Hippocampal formation (tissue), 2 donors: ENCODE data around the gene CHD9NB.
"Not testable (repeated sequence)": the region's sequence is repeated elsewhere in the genome, so short reads cannot be mapped to it uniquely, and the experiment has no call there.

Source experiments
- DNase-seq, 2 donors: peaks; one replicate each; lab custom pipeline; 2025; lab: John Stamatoyannopoulos, UW

Gene CHD9NB

DNA sequence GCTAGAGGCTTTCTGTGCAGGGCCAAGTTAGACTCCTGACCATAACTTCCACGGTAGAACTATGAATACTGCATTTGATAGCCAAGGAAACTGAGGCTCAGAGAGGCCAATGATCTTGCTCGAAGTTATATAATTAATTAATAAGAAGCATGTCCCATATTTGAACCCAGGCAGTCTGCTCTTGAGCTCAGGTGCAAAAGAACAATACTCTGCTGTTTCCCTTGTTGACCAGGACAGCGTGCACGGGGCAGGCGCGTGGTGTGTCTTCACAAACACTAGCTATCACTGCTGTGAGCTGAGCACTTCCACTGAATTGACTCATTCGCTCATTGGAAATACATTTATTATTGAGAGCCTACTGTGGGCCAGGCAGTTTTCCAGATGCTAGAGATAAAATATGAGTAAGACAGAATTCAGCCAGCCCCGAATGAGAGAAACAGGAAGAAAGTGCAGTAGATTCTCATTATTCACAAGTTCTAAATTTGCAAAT, 3.7 kb upstream of the CHD9NB start:
- DNase-seq, result no peak

DNA sequence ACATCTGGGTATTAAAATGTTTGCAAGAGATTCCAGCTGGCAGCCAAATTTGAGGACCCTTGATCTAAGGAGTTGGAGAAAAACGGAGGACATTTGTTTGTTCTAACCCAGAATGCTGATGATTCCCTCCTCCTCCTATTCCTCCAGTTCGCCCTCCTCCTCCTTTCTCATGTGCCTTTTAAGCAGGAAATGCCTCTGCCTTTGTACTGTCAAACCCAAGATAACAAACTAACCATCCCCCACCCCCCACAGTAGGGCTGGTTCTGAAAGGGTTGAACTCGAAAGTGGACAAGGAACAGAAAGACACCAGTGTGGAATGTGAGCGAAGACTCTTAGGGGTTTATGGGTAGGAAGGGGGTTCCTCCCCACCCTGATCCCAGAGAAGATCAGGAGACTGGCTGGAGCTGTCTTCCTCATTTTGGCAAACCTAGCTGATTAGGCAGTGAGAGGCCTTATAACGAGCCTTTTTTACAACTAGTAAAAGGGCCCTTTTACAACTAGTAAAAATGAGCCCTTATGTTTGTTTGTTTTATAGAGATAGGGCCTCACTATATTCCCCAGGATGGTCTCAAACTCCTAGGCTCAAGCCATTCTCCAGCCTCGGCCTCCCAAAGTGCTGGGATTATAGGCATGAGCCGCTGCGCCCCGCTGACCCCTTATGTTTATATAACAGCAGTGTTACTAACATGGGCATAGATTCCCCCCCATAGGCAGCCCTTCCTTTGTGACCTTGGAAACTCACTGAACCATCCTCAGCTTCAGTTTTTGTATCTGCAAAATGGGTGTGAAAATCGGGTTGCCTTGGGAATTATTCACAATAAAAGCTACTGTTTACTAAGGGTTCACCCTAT, 3.1 kb upstream of the CHD9NB start:
- peak in 1 of 2 donors; percentile 47 for DNase-seq

DNA sequence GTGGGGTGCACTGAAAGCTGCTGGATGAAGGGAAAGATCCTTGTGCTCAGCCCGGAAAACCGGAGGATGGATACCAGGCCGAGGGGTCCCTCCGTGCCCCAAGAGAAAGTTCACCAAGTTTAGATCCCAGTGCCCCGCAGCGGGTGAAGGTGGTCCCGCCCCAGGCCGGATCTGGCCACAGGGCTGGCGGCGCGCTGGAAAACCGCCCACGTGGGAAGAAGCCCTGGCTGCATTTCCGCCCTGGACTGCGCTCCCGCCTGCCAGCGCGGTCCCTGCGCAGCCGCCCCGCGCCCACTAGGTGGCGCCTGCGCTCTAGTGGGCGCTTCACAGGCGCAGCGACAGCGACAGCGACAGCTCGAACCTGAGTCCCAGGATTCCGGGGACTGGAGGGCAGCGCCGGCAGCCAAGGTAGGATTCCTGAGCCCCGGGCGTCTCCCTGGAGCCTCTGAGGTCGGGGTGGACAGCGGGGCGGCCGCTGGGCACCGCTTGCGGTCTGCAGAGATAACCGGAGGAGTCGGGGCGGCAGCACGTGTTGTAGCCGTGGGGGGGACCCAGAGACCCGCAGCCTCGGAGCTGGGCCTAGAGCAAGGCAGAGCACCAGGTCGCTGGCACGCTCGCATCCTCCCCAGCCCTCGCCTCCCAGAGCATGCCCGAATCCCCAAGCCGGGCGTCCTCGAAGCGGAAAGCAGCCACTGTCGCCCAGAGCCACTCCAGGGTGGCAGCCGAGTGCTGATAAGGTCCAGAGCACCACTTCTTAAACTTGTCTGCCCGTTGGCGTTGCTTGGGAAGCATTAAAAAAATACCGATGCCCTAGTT, 2.2 kb upstream of the CHD9NB start, which contains the start of gene CHD9:
TSS of gene CHD9 (plus strand) at position 322 of the 816 bp plus-strand sequence. CDS start 101,099 bp downstream, outside the sequence.
- peak; percentile 73 to 82 for DNase-seq

DNA sequence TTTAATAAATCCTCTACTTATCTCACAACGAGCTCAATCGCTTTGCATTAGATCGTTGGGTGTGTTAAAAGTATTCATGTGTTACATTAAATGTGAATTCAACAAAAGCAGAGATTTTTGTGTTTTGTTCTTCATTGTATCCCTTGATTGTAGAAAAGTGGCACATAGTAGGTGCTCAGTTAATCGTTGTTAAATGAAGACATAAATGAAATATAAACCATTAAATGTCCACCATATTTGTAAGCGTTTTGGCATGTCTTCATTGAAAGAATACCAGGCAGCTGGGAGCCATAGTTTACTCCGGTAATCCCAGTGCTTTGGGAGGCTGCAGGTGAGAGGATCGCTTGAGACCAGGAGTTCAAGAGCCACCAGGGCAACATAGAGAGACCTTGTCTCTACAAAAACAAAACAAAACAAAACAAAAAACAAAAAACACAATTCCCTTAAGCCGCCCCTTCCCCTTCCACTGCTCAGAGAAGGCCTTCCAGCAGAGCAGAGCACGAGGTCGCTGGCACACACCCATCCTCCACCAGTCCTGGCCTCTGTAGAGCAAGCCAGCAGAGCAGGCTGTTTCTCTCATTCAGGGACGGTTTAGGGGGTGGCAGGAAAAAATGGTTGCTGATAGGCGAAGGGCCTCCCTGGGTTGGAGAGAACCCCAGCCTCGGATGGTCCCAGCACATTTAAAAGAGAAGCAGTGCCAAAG, 1.4 kb upstream of the CHD9NB start:
- DNase-seq, result peak in 1 of 2 donors; percentile 37

DNA sequence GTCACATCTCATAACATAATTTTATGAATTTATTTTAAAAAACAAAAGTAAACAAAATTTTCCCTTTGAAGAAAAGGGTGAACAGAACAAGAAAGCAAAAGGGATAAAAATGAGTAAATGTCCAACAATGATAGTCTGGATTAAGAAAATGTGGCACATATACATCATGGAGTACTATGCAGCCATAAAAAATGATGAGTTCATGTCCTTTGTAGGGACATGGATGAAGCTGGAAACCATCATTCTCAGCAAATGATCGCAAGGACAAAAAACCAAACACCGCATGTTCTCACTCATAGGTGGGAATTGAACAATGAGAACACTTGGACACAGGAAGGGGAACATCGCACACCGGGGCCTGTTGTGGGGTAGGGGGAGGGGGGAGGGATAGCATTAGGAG, 1.4 kb downstream of the CHD9NB start:
- not testable (repeated sequence) for DNase-seq

DNA sequence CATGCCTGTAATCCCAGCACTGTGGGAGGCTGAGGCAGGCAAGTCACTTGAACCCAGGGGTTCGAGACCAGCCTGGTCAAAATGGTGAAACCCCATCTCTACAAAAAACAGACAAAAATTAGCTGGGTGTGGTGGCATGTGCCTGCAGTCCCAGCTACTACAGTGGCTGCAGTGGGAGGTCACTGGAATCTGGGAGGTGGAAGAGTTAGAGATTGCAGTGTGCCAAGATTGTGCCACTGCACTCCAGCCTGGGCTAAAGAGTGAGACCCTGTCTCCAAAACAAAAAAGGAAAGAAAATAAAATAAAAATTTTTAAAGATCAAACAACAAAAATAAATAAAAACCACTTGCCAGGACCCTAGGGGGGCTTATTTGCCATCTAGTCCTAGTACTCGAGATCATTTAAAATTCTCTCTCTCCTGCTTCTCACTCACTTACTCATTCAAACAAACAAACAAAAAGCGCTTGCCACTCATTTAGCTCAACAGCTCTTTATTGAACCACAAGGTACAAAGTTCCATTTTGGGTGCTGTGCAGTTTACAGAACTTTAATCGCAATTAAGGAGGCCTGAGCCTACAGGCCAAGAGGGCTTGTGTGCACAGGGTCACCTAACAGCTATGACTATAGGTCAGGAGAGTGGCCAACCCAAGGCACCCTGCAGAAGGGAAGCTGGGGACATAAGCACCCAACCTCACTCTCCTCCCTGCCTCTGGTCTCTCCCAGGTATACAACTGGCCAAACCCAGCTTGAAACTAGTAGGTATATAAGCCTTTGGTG, 4.4 kb downstream of the CHD9NB start:
- no peak for DNase-seq

DNA sequence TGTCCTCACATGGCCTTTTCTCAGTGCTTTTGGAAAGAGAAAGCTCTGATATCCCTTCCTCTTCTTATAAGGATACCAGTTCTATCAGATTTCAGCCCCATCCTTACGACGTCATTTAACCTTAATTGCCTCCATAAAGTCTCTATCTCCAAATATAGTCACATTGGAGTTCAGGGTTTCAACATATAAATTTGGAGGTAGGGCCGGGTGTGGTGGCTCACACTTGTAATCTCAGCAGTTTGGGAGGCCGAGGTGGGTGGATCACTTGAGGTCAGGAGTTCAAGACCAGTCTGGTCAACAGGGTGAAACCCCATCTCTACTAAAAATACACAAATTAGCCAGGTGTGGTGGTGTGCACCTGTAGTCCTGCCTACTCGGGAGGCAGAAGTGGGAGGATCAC, 5.2 kb downstream of the CHD9NB start:
- DNase-seq, result not testable (repeated sequence)

DNA sequence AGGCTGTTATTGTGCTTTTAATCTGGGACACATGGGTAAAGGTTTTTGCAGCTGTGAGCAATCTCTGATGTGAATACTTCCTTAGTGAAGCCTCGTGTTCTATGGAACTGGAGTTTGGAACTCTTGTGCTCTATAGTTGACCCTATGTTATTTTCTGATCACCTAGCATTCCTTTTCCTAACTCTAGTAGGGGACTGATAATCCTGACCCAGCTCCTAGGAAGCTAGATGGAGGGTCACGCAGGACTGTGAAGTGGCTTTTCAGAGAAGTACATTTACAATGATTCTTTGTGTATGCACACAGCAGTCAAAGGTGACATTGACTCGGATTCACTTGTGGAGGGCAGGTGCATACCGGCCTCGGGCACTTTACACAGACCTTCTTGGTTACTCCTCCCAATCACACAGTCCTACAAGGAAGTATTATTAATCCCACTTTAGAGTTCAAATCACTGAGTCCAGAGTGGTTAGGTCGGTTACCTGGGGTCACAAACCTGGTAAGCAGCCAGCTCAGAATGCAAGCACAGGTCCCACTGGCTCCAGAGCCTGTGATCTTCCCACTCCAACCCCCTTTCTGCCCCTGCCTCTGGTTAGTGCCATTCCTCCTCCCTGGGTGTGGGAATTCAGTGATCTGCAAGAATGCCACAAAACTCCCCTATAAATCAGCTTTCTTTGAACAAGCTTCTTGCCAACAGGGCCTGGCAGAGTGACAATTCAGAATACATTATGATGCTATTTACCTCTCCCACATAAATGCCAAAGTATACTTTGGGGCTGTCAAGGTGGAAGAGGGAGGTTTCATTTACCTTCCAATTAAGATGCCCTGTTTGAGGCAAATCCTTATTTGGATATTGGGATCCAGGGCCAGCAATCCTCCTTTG, 7.1 kb downstream of the CHD9NB start:
- DNase-seq, result no peak

DNA sequence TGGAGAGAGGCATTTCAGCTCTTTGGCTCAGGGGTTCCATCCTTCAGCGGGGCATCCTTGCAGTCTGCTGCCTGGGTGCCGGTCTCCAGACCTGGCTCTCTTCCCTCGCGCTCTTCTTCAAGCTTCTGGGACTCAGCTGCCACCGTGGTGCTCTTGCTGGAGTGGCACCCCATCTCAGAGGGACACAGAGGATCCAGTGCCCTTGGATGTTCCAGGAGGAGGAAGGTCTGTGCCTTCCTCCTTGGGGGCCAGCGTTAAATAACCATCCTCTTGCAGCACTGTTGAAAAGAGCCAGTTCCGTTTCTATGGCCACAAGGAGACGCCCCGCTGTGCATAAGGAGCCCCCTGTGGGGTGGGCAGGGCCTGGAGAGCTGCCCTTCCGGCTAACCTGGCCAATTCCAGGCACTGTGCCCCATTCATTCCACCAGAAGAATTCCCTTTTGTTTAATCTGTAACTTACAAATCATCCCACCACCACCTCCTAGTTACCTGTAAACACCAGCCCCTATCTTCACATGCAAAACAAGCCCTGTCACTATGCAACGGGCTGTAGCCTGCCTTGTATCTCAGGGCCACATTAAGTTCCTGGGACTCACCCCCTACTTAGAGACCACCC, 8.6 kb downstream of the CHD9NB start:
- DNase-seq, result no peak

DNA sequence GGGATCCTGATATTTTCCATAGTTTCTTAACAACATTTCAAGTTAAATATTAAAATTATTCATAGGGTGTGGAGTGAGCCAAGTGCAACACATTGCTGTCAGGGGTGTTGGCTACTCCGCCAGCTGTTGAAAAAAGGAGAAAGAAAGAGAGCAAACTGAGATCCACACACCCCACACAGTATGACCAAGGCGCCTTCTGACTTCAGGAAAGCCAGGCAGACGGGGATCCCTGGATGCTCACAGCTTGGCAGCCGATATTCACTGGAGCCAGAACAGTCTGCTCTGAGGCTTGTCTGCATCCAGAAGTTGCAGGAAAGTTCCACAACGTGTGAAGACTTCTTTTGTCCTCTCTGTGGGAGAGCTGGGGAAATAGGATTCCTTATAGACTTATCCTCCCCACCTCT, 9.3 kb downstream of the CHD9NB start:
- no peak for DNase-seq

DNA sequence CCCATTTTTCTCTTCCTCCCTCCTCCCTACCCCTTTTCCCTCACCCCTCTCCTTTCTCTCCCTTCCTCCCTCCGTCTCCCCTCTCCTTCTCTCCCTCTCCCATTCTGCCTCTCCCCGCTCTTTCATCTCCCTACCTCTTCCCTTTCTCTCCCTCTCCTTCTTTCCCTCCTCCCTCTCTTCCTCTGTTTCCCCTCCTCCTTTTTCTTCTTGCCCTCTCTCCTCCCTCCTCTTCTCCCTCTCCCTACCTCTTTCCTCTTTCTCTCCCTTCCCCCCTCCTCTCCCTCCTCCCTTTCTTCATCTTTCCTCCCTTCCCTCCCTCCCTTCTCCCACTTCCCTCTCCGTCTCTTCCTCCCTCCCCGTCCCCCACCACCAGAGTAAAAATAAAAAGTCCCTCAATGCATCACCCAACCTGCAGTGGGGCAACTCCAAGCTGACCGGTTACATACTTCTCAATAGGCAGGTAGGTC, 10.4 kb downstream of the CHD9NB start:
- DNase-seq, result no peak

DNA sequence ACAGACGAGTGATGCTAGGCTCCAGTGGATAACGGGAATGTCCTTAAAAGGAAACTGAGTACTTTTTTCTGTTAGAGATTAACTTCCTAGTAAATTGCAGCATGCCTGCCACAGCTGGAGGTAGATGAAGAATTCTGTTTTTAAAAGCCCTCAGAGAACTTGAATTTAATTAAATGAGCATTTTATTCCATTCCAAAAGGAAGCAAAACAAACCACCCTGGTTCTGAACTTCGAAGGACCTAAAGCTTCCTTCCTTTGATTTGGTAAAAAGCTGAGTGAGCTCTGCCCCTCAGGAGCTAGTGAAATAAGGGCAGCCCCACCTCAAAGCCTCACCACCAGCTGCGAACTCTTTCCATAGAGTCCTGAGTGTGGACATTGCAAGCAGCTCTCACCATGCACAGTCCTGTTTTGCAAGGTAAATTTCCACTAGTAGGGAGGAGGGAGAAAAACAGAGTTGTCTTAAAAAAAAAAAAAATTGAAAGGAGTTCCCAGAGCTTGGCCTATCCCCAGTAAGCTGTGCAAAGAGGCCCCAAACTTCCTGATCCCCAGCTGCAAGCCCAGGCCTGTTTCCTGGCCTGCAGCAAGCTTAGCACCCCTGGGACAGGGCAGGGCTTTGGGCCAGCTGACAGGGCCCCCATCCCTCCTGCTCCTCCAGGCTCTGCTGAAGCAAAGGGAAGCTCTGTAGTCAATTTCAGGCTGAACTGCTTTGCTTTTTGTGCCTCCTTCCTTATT, 11.2 kb downstream of the CHD9NB start:
- no peak for DNase-seq

DNA sequence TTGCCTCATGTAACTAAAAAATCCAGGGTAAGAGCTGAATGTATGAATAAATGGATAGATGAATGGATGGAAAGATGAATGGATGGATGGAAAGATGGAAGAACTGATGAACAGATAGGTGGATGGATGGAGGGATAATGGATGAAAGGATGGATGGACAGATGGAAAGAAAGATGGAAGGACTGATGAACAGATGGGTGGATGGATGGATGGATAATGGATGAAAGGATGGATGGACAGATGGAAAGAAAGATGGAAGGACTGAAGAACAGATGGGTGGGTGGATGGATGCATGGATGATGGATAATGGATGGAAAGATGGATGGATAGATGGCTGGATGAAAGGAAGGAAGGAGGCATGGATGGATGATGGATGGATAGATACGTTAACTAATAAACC, 11.9 kb downstream of the CHD9NB start:
- DNase-seq, result no peak

DNA sequence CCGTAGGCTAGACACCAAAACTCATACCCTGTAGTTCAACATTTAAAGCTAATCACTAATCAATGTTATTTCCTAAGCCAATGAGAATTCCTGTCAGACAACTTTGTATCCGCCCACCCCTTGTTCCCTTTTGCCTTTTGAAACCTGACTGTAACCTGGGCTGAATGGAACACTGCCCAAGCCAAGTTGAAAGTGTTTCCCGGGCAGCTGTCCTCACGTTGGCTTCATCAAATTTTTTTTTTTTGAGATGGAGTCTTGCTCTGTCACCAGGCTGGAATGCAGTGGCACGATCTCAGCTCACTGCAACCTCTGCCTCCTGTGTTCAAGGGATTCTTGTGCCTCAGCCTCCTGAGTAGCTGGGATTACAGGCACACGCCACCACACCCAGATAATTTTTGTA, 16.0 kb downstream of the CHD9NB start:
- not testable (repeated sequence) for DNase-seq

DNA sequence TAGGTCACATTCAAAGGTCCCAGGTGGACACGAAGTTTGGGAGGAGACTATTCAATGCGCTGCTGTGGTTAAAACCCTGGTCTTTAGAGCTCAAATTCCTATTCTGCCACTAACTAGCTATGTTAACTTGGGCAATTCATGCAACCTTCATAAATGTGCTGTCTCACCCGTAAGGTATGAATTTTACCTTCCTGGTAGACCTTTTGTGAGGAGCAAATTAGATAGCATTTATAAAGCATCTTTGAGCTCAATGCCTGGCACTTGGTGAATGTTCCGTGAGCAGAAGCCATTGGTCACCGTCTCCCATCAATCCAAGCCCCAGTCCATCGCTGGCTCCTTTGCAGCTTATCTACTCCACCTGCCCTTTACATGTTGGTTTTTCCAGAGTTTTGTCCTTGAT, 16.6 kb downstream of the CHD9NB start:
- DNase-seq, result no peak

DNA sequence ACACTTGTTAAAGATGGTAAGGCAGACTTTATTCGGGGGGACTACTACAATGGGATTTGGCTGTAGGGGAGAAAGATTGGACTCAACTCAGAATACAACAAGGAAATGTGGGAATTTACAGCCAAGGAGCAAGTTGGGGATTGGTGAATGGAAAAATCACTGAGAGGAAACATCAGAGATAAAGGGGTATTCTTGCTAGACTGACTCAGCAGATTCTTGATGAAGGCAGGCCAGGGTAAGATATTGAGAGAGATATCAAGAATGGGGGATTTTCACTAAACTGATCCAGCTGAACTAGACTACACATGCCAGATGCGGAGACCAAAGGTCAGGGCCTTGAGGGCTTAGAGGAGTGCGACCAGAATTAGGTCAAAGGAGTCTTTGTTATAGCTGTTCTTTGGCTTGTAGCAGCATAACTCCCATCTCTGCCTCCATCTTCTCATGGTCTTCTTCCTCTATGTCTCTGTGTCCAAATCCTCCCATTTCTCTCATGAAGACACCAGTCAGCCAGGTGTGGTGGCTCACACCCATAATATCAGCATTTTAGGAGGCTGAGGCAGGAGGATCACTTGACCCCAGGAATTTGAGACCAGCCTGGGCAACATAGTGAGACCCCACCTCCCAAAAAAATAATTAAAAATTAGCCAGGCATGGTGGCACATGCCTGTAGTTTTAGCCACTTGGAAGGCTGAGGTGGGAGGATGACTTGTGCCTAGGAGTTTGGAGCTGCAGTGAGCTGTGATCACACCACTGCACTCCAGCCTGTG, 17.3 kb downstream of the CHD9NB start:
- no peak for DNase-seq

DNA sequence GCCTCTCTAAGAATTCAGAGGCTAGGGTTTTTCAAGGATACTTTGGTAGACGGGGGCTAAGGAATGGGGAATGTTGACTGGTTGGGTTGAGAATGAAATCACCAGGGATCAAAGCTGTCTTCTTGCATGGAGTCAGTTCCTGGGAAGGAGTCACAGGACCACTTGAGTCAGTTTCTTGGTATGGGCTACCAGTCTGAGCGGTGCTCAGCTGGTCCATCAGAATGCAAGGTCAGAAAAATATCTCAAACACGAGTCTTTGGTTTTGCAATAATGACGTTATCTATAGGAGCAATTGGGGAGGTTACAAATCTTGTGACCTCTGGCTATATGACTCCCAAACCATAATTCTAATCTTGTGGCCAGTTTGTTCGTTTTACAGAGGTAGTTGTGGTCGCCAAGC, 18.4 kb downstream of the CHD9NB start:
- DNase-seq, result no peak

DNA sequence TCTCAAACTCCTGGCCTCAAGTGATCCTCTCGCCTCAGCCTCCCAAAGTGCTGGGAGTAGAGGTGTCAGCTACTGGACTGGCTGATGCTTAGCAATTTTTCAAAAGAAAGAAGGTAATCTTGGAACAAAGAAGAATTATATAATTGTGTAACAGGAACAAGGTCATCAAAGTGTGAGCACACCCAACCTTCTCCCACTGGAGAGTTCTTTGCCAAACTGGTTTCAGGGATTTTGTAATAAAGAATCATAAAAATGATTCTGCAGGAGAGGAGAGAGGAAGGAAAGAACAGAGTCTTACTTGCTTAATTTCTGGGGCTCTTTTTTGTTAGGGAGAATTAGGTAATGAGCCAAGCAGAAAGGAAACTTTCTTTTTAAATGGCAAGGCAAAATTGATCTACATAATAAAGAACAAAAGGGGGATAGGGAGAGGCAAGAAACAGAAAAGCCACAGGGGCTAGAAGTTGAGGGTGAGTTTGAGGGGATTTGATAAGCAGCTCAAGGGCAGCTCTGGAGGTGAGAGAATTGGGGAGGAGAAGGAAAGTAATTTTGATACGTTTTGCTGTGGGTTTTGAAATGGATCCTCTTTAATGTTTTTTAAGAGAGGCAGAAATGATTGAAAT, 21.3 kb downstream of the CHD9NB start:
- no peak for DNase-seq
